HG03354 (cell line): Measurements from ENCODE around the gene RAB3GAP2.
"Not testable (repeated sequence)": the region's sequence is repeated elsewhere in the genome, so short reads cannot be mapped to it uniquely, and the experiment has no call there.

Experiments used
- ATAC-seq: cut with Tn5 transposase; IDR thresholded peaks from one replicate; pipeline ENCODE4 v1.9.1; 2021; ENCODE audit warnings: mild to moderate bottlenecking; ENCODE audit not compliant: unreplicated experiment, poor library complexity, severe bottlenecking

Gene RAB3GAP2

GRCh38 chr1:220272047-220272840 lies at the start of gene RAB3GAP2:
Gene RAB3GAP2, minus strand, starts transcription at chr1:220272453. Its CDS starts 116 bp downstream, at chr1:220272337.
- peak; percentile 96 for ATAC-seq

GRCh38 chr1:220321758-220322157 lies 49.5 kb upstream of the RAB3GAP2 start:
- no peak for ATAC-seq

- ATAC-seq, result no peak
Observed at GRCh38 chr1:220320709-220321108, 48.5 kb upstream of the RAB3GAP2 start.

GRCh38 chr1:220318673-220319072 lies 46.4 kb upstream of the RAB3GAP2 start:
- ATAC-seq, result no peak

- no peak for ATAC-seq
Observed at GRCh38 chr1:220317161-220317560, 44.9 kb upstream of the RAB3GAP2 start.

- ATAC-seq, result no peak
Observed at GRCh38 chr1:220316305-220316704, 44.1 kb upstream of the RAB3GAP2 start.

GRCh38 chr1:220315070-220315839 lies 43.0 kb upstream of the RAB3GAP2 start:
- ATAC-seq, result no peak

GRCh38 chr1:220313576-220313975 lies 41.3 kb upstream of the RAB3GAP2 start:
- no peak for ATAC-seq

- ATAC-seq, result not testable (repeated sequence)
Observed at GRCh38 chr1:220310147-220310546, 37.9 kb upstream of the RAB3GAP2 start.

- no peak for ATAC-seq
Observed at GRCh38 chr1:220307607-220308006, 35.4 kb upstream of the RAB3GAP2 start.

- ATAC-seq, result no peak
Observed at GRCh38 chr1:220306339-220306738, 34.1 kb upstream of the RAB3GAP2 start.

GRCh38 chr1:220303871-220304270 lies 31.6 kb upstream of the RAB3GAP2 start:
- no peak for ATAC-seq

GRCh38 chr1:220301630-220302029 lies 29.4 kb upstream of the RAB3GAP2 start:
- ATAC-seq, result no peak

- no peak for ATAC-seq
Observed at GRCh38 chr1:220300442-220301121, 28.3 kb upstream of the RAB3GAP2 start.

- no peak for ATAC-seq
Observed at GRCh38 chr1:220299337-220299736, 27.1 kb upstream of the RAB3GAP2 start.

GRCh38 chr1:220298470-220299205 lies 26.4 kb upstream of the RAB3GAP2 start:
- ATAC-seq, result no peak

- ATAC-seq, result no peak
Observed at GRCh38 chr1:220296981-220297380, 24.7 kb upstream of the RAB3GAP2 start.

- no peak for ATAC-seq
Observed at GRCh38 chr1:220294846-220295301, 22.6 kb upstream of the RAB3GAP2 start.

- ATAC-seq, result no peak
Observed at GRCh38 chr1:220291580-220291979, 19.3 kb upstream of the RAB3GAP2 start.
